ENCODE results near the gene TMTC2.

The TMTC2 gene

DNA sequence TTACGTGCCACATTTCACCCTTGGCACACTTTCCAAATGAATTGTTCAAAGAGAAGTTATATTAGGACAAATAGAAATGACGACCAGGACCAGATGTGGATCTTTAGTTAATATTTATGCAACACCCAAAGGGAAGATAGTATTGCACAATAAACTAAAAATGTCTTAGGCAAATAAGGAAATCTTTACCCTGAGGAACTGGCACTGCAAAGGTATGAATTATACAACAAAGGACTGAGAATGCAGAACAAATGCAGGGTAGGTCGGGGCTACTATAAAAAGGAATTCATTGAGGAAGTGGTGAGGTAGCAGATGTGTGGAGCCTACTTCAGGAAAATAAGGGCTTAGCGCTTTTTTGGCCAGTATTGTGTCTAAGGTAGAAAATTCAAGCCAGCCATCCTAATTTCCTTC is 3.9 kb upstream of the TMTC2 start:
- no peak for DNase-seq (ENCODE audit: low spot score)

- DNase-seq (ENCODE audit: low spot score) = peak; percentile 61
Observed at GRCh38 chr12:82685790-82686167, 927 bp upstream of the TMTC2 start.

- peak; percentile 20 for DNase-seq (ENCODE audit: low spot score)
Observed at GRCh38 chr12:82687021-82688011, 610 bp downstream of the TMTC2 start.

DNA sequence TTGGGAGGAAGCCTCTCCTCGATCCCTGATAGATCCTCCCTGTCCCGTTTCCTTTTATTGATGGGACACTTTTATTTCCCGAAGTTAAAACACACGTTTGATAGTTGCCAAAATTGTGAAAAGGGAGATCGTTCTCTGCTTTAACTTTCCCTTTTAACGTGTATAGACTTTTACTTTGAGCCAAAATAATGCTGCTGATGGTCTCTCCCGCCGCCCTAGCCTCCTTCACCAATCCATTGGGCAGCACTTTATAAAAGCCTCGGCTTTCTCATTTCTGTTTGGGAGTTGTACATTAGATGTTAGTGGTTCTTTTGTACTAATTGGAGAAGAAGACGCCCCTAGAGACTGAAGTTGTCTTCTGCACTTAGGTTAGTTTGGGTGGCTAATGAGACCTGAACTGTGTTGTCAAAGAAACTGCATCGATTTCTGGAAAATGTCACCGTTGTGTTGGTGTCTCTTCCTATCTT is 1.4 kb downstream of the TMTC2 start:
- no peak for DNase-seq (ENCODE audit: low spot score)

GRCh38 chr12:82688596-82688995 is 1.9 kb downstream of the TMTC2 start:
- DNase-seq (ENCODE audit: low spot score) = no peak

DNA sequence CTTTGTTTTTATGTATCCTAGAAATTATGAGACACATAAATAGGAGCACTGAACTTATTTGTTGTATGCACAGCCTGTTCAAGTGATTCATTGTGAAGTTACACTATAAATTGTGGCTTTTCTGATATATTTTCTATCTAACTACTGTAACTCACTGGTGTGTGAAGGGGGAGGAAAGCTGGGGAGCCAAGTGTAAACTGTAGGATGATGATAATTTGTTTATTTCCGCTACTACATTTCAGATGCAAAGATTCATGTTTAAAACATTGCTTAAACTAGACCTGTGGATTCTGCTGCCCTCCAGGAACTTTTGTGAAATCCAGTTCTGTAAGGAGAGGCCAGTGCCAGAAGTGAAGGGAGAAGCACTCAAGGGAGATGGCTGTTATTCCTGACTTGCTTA is 3.3 kb downstream of the TMTC2 start:
- no peak for DNase-seq (ENCODE audit: low spot score)

DNA sequence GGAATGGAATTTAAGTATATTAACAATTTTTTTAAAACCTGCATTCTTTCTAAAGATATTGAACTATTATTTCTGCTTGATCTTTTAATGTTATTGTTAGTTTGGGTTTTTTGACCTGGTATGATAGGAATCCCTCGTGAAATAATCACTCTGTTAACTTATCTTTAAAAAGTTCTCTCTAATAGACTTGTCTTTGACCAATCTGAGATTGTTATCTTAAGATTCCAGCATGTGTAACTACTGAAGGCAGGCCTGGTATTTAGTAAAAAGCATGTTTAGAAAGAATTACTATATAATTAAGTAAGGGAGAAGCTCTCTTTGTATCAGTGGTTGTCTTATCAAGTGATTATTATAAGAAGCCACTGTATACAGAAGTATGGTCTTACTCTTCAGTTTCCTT is 4.8 kb downstream of the TMTC2 start:
- no peak for DNase-seq (ENCODE audit: low spot score)

DNA sequence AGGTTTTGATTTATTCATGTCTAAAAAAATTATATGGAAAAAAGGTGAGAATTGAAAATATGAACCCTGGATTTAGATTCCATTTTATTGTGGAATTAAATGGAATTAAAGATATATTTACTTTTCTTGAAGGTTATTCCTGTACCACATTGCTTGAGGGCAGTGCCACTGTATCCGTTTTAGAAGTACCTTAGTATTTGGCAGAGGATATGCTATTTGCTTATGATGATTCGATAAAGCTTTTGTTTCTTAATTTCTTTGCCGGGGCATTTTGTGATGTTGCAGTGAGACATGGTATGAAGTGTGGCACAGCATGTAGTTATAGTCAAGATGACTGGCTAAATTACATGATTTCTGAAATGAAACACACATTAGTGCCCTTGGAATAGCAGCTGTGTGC is 7.6 kb downstream of the TMTC2 start:
- no peak for DNase-seq (ENCODE audit: low spot score)

DNA sequence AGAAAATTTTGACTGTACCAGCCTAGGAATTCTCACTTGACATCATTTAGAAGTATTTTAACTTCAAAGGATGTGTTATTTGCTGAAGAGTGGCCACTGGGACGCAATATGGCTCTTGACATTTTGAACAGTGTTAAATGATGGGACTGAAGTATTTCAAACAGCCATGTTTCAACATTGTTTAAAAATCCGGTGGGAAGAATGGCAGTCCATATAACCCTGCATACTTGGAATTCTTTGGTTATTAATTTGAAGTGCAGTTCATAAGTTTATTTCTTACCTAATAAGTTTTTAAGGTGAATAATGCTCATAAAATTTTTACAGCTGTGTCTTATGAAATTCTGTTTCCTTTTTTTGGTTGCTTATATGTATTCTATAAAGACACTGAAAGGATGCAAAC is 8.3 kb downstream of the TMTC2 start:
- DNase-seq (ENCODE audit: low spot score) = no peak

- DNase-seq (ENCODE audit: low spot score) = no peak
Observed at GRCh38 chr12:82695531-82695930, 8.8 kb downstream of the TMTC2 start.

- DNase-seq (ENCODE audit: low spot score) = no peak
Observed at GRCh38 chr12:82696543-82696942, 9.8 kb downstream of the TMTC2 start.

DNA sequence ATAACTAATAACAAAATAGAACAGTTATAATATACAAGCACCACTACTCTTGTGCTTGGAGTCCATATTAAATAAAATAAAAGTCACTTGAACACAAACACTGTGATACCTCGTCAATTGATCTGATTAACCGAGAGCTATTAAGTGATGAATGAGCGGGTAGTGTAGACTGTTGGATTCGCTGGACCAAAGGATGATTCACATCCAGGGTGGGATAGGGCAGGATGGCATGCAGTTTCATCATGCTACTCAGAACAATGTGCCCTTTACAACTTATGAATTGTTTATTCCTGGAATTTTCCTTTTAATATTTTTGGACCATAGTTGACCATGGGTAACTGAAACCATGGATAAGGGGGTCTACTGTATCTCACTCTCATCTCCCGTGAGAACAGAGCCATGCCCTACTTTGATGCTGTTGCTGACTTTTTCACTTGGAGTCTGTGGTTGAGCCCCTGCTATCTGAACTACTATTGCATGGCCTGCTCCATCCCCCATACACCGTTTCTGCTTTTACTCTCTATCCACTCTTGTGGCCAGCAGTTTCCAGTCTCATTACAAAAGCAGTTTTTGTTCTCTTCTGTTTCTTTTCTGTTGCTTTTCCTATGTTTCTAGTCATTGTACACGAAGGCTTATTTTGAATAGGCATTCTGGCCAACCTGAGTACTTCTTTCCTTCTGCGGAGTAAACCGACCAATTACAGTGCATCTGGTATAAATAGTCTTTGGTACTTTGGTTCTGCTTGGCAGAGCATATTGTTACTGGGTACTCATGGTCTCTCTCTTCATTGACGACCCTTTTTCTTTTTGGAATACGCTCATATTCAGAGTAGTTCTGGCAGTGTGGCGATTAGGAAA is 12.2 kb downstream of the TMTC2 start:
- no peak for DNase-seq (ENCODE audit: low spot score)

GRCh38 chr12:82705774-82706173 is 19.1 kb downstream of the TMTC2 start:
- DNase-seq (ENCODE audit: low spot score) = no peak

- DNase-seq (ENCODE audit: low spot score) = no peak
Observed at GRCh38 chr12:82708061-82708879, 21.6 kb downstream of the TMTC2 start.

- DNase-seq (ENCODE audit: low spot score) = no peak
Observed at GRCh38 chr12:82709794-82710355, 23.2 kb downstream of the TMTC2 start.

DNA sequence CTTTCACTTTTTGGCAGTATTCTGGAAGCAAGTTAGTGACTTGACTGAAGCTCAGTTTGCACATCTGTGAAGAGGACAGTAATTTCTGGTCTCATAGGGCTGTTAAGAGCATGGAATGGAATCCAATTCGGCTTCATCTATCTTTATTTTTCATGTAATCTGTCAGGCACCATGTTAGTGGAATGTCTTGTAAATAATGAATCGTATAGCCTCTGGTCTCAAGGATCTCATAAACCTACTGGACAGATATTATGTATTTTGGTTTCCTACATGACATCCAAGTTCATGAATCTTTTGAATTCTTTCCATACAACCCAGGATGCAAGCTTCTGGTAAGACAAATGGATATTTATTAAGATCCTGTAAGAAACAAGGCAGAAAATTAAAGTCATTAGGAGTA is 24.0 kb downstream of the TMTC2 start:
- DNase-seq (ENCODE audit: low spot score) = no peak

DNA sequence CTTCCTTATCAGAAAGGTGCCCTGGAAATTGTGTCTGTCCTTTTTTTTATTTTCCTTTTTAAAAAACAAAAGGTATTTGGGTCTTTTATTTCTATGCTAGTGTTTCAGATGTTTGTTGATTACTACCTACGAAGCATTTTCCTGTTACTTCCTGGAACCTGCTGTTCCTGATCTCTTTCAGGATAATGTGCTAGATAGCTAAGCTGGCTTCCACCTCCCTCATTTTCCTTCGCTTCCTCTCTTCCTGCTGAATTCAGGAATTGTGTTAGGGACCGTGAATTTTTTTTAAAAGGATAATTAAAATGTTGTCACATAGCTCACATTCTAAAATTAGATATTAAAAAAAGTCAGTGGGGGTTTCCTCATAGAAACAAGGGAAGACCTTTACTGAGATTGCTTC is 27.7 kb downstream of the TMTC2 start:
- no peak for DNase-seq (ENCODE audit: low spot score)

DNA sequence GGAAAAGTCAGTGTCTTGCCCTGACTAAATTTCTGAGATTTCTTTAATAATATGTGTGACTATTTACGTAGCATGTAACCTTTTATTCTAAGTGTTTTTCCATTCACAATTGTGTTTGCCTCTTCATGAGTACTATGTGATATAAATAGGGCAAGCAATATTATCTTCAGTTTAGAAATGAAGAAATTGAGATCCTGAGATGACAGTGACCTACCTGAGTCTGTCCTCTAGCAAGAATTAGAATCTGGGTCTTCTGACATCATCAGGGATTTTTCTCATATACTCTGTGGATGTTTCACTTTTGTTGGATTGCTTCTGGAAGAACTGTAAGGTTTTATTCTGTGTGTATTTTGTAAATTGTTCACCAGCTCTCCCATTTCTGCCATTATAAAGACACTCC is 35.0 kb downstream of the TMTC2 start:
- no peak for DNase-seq (ENCODE audit: low spot score)

DNA sequence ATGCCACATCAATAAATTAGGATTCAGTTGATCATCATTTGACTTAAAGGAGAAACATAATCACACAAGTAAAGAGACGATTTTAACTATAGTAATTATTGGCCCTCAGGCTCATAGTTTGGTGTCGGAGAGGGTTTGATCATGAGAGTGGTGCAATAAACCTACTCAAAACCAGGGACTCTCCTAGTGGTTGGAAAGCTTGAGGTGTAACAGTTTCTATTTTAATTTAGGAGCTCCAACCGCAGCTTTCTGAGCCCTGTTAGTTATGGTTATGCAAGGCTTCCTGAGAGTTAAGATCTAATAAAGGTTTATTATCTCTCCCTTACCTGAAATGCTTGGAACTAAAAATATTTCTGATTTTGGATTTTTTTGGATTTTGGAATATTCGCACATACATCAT is 36.4 kb downstream of the TMTC2 start:
- no peak for DNase-seq (ENCODE audit: low spot score)

DNA sequence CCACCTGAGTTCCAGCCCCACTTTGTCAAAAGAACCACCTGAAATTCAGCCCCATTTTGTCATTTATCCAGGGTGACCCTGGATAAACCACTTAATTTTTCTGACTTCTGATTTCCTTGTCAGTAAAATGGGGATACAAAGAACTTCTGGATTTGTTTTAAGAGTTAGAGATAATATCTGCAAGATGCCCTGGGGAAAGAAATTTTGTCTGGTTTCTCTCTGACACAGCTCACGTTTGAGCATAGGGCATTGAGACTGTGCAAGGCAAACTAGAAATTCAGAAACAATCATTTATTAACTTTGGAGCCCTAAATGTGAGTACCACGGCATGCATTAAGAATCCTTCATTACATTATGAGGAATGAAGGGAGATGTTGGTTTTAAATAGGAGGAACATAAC is 37.2 kb downstream of the TMTC2 start:
- no peak for DNase-seq (ENCODE audit: low spot score)

DNA sequence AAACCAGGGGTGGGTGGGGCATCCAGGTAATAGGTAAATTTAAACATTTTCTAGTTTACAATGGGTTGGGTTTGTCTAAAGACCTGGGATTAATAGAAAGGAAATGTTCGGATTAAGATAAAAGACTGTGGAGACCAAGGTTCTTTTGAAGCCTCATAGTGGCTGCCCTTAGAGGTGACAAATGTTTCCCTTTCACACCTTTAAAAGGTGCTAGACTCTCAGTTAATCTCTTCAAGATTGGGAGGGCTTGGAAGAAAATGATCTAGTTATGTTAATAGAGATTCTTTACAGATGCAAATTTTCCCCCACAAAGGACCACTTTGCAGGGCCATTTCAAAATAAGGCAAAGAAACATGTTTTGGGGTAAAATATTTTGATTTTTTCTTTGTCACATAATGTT is 39.0 kb downstream of the TMTC2 start:
- no peak for DNase-seq (ENCODE audit: low spot score)

- DNase-seq (ENCODE audit: low spot score) = no peak
Observed at GRCh38 chr12:82727886-82728285, 41.2 kb downstream of the TMTC2 start.

All from HuH-7.5 (cell line).